HL-60 (cell line): ENCODE results near the gene CCDC69.

Experiments
- DNase-seq, 2 experiments: peaks; one replicate each; pipeline ENCODE4 v3.0.0-alpha.2; 2010 to 2020; ENCODE audit warnings: low read depth in 1 of 2, low spot score in 1 of 2
- H3K27ac ChIP-seq: fragments of 250-450 bp; sonication (Bioruptor Pico); replicated peaks from 2 replicates; pipeline ENCODE4 v1.5.1; 2020; ENCODE audit warnings: mild to moderate bottlenecking, moderate library complexity
- H3K27me3 ChIP-seq: fragments of 250-450 bp; sonication (Bioruptor Pico); 2 replicates; pipeline ENCODE4 v1.5.1; 2021; ENCODE audit warnings: mild to moderate bottlenecking, moderate library complexity; ENCODE audit not compliant: insufficient read depth, poor library complexity, severe bottlenecking
- H3K4me3 ChIP-seq: replicated peaks from 2 replicates; pipeline ENCODE4 v1.5.1; 2011; ENCODE audit warnings: mild to moderate bottlenecking, control low read depth, low read length; ENCODE audit not compliant: insufficient read depth
- CTCF ChIP-seq: IDR thresholded peaks from one replicate; pipeline ENCODE4 v1.5.1; 2011; ENCODE audit warnings: low read length, control low read depth, inconsistent platforms; ENCODE audit not compliant: insufficient read depth
- GABPA ChIP-seq: IDR thresholded peaks from 2 replicates; pipeline ENCODE4 v1.6.1; 2012; ENCODE audit warnings: low read depth
- POLR2AphosphoS5 ChIP-seq: IDR thresholded peaks from 2 replicates; pipeline ENCODE4 v1.6.1; 2012; ENCODE audit warnings: low read depth
- REST ChIP-seq: IDR thresholded peaks from 2 replicates; pipeline ENCODE4 v1.6.1; 2012; ENCODE audit warnings: low read depth; ENCODE audit not compliant: insufficient replicate concordance
- SPI1 ChIP-seq: IDR thresholded peaks from 2 replicates; pipeline ENCODE4 v1.6.1; 2012; ENCODE audit warnings: low read depth, mild to moderate bottlenecking, borderline replicate concordance

Gene CCDC69

GRCh38 chr5:151249281-151249680 is 25.4 kb upstream of the CCDC69 start:
- no peak overlapping the region for H3K4me3 ChIP-seq
- H3K27me3 ChIP-seq: no peaks in the 10 kb centered on the region
- DNase-seq: no peak
- H3K27ac ChIP-seq: no peak overlapping the region
- TF ChIP-seq SPI1 (no peak), GABPA (no peak), REST (no peak), CTCF (no peak), POLR2AphosphoS5 (no peak)

- no peaks in the 10 kb centered on the region for H3K27me3 ChIP-seq
- H3K4me3 ChIP-seq: no peak overlapping the region
- H3K27ac ChIP-seq: no peak overlapping the region
- TF ChIP-seq CTCF: no peak
- no peak for TF ChIP-seq POLR2AphosphoS5
- DNase-seq: no peak
These were observed 24.8 kb upstream of the CCDC69 start for GRCh38 chr5:151248651-151249050.

GRCh38 chr5:151245680-151246219 is 21.9 kb upstream of the CCDC69 start:
- H3K27ac ChIP-seq: no peak overlapping the region
- no peak for TF ChIP-seq CTCF
- no peak for TF ChIP-seq SPI1
- no peak for TF ChIP-seq POLR2AphosphoS5
- TF ChIP-seq GABPA: no peak
- TF ChIP-seq REST: no peak
- DNase-seq: no peak
- no peaks in the 10 kb centered on the region for H3K27me3 ChIP-seq
- no peak overlapping the region for H3K4me3 ChIP-seq

GRCh38 chr5:151244206-151244605 is 20.3 kb upstream of the CCDC69 start:
- Histone ChIP-seq H3K4me3 (no peak overlapping the region), H3K27ac (no peak overlapping the region), H3K27me3 (no peaks in the 10 kb centered on the region)
- DNase-seq: no peak
- TF ChIP-seq SPI1: no peak
- TF ChIP-seq POLR2AphosphoS5: no peak
- no peak for TF ChIP-seq CTCF
- TF ChIP-seq GABPA: no peak
- TF ChIP-seq REST: no peak
